Panc1 (cell line): ENCODE results near the gene TXNL1. TPM values are rescaled to one million over a fixed set of nuclear protein-coding genes. Genes with fewer than 3 reads are reported as not detected.

Experiments
- ATAC-seq: fragments of 200-7000 bp; cut with Tn5 transposase; 2 replicates; pipeline ENCODE4 v1.9.1; 2020; ENCODE audit warnings: mild to moderate bottlenecking, moderate library complexity
- BruUV-seq: library from RNA; stranded (reverse); fragments of 400-500 nt; replicated peaks from 2 replicates; lab custom pipeline; 2021; lab: Mats Ljungman, UMichigan
- CTCF ChIA-PET: fragments of 300-600 bp; sonication (Branson Sonifier 250); formaldehyde crosslinking; loops from one replicate; lab custom pipeline; 2022; ENCODE audit warnings: antibody characterized with exemption; lab: Charles Lee
- POLR2A ChIA-PET: fragments of 300-600 bp; sonication (Branson Sonifier 250); formaldehyde crosslinking; loops from one replicate; lab custom pipeline; 2022; ENCODE audit warnings: antibody characterized with exemption; lab: Charles Lee
- DNase-seq: peaks from one replicate; pipeline ENCODE4 v3.0.0-alpha.2; 2010; ENCODE audit warnings: low read depth, low spot score
- H3K27ac ChIP-seq: 2 replicates; pipeline ENCODE4 v1.5.1; 2011; ENCODE audit warnings: mild to moderate bottlenecking, low read length, inconsistent platforms
- H3K27me3 ChIP-seq: fragments of 200-500 bp; sonication (Bioruptor generic); 2 replicates; pipeline ENCODE4 v1.6.0; 2014; ENCODE audit warnings: low read length, inconsistent platforms; ENCODE audit not compliant: control insufficient read depth, insufficient read depth
- H3K36me3 ChIP-seq: fragments of 200-500 bp; sonication (Bioruptor generic); 2 replicates; pipeline ENCODE4 v1.5.1; 2014; ENCODE audit warnings: inconsistent platforms, mild to moderate bottlenecking, low read length, moderate library complexity; ENCODE audit not compliant: control insufficient read depth, insufficient read depth
- H3K4me1 ChIP-seq: 2 replicates; pipeline ENCODE4 v1.5.1; 2011; ENCODE audit warnings: inconsistent platforms, mild to moderate bottlenecking, low read length, moderate library complexity; ENCODE audit not compliant: control insufficient read depth, insufficient read depth
- H3K4me3 ChIP-seq, 2 experiments: 2 replicates each; pipeline ENCODE4 v1.5.1; 2011 to 2012; ENCODE audit warnings: low read depth in 2 of 2, low read length in 2 of 2, mild to moderate bottlenecking in 2 of 2, inconsistent platforms in 1 of 2, moderate library complexity in 1 of 2
- H3K9me3 ChIP-seq: fragments of 200-500 bp; sonication (Bioruptor generic); 2 replicates; pipeline ENCODE4 v1.5.1; 2014; ENCODE audit warnings: low read depth, mild to moderate bottlenecking, inconsistent platforms, low read length, moderate library complexity; ENCODE audit not compliant: control insufficient read depth, insufficient read depth
- POLR2AphosphoS5 ChIP-seq: IDR thresholded peaks from 2 replicates; pipeline ENCODE4 v1.6.1; 2012; ENCODE audit warnings: mild to moderate bottlenecking, low read depth, low read length, moderate library complexity
- SIN3A ChIP-seq: IDR thresholded peaks from 2 replicates; pipeline ENCODE4 v1.6.1; 2012; ENCODE audit warnings: low read depth, mild to moderate bottlenecking, low read length, moderate library complexity, borderline replicate concordance; ENCODE audit not compliant: insufficient read depth
- TCF7L2 ChIP-seq: IDR thresholded peaks from 2 replicates; pipeline ENCODE4 v1.6.1; 2011; ENCODE audit warnings: mild to moderate bottlenecking, low read depth, low read length, inconsistent platforms
- in situ Hi-C: cut with HindIII; loops from 2 replicates; pipeline ENCODE4 v1.10.0; 2016; ENCODE audit warnings: low sequenced_read_pairs, low pct_unique_long_range_greater_than_20kb
- intact Hi-C: fragments of 100-400 bp; cut with micrococcal nuclease; formaldehyde crosslinking; loops from one replicate; pipeline ENCODE4 v1.10.0; 2022; ENCODE audit not compliant: unreplicated experiment
- total RNA-seq: library from RNA; stranded (reverse); gene quantifications from one replicate; pipeline ENCODE4 v1.2.1, GENCODE V29; 2021; ENCODE audit not compliant: unreplicated experiment
- TF ChIP-seq, protein P1 (sequence below), 2 experiments: IDR thresholded peaks; 2 replicates each; pipeline ENCODE4 v1.6.1; 2011 to 2012; ENCODE audit warnings: low read depth in 2 of 2, control low read depth in 1 of 2, low read length in 1 of 2, mild to moderate bottlenecking in 1 of 2, moderate library complexity in 1 of 2; ENCODE audit not compliant: insufficient read depth in 1 of 2
- TF ChIP-seq, protein P2 (sequence below): fragments of 450-650 bp; IDR thresholded peaks from 2 replicates; pipeline ENCODE4 v1.5.1; 2017; ENCODE audit warnings: mild to moderate bottlenecking

Gene TXNL1
- total RNA-seq, 1 experiment from 2014 or later, result 58.3 TPM

DNA sequence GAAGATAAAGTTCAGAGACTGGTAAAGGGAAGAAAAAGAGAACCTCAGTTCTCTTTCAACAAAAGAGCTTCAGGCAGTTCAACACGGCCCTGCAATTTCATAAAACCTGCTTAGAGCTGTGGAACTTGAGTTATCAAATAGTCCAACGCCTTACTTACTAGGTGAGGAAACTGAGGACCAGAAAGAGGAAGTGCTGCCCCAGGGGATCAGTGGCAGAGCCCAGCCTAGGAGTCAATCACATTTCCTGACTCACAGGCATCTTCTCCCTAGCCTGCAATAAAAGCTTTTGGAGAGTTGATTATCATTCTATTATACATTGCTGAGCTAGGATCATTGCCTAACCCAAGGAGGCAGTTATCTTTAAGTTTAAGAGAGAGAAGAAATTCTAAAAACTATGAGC lies 77.4 kb downstream of the TXNL1 start:
- Histone ChIP-seq H3K36me3 (no peaks in the 10 kb centered on the region), H3K4me1 (no peaks in the 10 kb centered on the region), H3K9me3 (no peaks in the 10 kb centered on the region), H3K4me3 (no peak overlapping the region), H3K27me3 (no peaks in the 10 kb centered on the region), H3K27ac (no peak overlapping the region)
- intact Hi-C loops, result no loop called here
- in situ Hi-C loops, result no loop called here
- no TSS peak for BruUV-seq
- ATAC-seq (no peak), DNase-seq (no peak)
- CTCF ChIA-PET, result interaction anchor here (0.7 kb wide), 1 partner anchor 27 kb away, joined by 3 read pairs; no protein-coding TSS in a partner anchor
- POLR2A ChIA-PET, result no interaction called here
- TF ChIP-seq, protein P1, sequence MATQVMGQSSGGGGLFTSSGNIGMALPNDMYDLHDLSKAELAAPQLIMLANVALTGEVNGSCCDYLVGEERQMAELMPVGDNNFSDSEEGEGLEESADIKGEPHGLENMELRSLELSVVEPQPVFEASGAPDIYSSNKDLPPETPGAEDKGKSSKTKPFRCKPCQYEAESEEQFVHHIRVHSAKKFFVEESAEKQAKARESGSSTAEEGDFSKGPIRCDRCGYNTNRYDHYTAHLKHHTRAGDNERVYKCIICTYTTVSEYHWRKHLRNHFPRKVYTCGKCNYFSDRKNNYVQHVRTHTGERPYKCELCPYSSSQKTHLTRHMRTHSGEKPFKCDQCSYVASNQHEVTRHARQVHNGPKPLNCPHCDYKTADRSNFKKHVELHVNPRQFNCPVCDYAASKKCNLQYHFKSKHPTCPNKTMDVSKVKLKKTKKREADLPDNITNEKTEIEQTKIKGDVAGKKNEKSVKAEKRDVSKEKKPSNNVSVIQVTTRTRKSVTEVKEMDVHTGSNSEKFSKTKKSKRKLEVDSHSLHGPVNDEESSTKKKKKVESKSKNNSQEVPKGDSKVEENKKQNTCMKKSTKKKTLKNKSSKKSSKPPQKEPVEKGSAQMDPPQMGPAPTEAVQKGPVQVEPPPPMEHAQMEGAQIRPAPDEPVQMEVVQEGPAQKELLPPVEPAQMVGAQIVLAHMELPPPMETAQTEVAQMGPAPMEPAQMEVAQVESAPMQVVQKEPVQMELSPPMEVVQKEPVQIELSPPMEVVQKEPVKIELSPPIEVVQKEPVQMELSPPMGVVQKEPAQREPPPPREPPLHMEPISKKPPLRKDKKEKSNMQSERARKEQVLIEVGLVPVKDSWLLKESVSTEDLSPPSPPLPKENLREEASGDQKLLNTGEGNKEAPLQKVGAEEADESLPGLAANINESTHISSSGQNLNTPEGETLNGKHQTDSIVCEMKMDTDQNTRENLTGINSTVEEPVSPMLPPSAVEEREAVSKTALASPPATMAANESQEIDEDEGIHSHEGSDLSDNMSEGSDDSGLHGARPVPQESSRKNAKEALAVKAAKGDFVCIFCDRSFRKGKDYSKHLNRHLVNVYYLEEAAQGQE (IDR thresholded peaks at IDR 0.05; ENCODE audit: insufficient read depth in 1 of 2, low read depth in 2 of 2, low read length in 1 of 2), result no peak
- TF ChIP-seq, protein P2, sequence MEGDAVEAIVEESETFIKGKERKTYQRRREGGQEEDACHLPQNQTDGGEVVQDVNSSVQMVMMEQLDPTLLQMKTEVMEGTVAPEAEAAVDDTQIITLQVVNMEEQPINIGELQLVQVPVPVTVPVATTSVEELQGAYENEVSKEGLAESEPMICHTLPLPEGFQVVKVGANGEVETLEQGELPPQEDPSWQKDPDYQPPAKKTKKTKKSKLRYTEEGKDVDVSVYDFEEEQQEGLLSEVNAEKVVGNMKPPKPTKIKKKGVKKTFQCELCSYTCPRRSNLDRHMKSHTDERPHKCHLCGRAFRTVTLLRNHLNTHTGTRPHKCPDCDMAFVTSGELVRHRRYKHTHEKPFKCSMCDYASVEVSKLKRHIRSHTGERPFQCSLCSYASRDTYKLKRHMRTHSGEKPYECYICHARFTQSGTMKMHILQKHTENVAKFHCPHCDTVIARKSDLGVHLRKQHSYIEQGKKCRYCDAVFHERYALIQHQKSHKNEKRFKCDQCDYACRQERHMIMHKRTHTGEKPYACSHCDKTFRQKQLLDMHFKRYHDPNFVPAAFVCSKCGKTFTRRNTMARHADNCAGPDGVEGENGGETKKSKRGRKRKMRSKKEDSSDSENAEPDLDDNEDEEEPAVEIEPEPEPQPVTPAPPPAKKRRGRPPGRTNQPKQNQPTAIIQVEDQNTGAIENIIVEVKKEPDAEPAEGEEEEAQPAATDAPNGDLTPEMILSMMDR, result no peak
- no peak for TF ChIP-seq SIN3A
- TF ChIP-seq POLR2AphosphoS5, result no peak
- TF ChIP-seq TCF7L2, result no peak

- in situ Hi-C loops (no loop called here), intact Hi-C loops (no loop called here)
- Histone ChIP-seq H3K4me1 (no peaks in the 10 kb centered on the region), H3K4me3 (no peak overlapping the region), H3K27ac (no peak overlapping the region), H3K27me3 (no peaks in the 10 kb centered on the region), H3K9me3 (no peaks in the 10 kb centered on the region), H3K36me3 (no peaks in the 10 kb centered on the region)
- ChIA-PET CTCF (interaction anchor here (0.6 to 0.7 kb wide), 2 partner anchors 11 to 12 kb away, joined by 3 read pairs; no protein-coding TSS in a partner anchor), POLR2A (no interaction called here)
- TF ChIP-seq POLR2AphosphoS5 (no peak), TCF7L2 (no peak), SIN3A (no peak)
- TF ChIP-seq, protein P1 (IDR thresholded peaks at IDR 0.05; ENCODE audit: insufficient read depth in 1 of 2, low read depth in 2 of 2, low read length in 1 of 2), result no peak
- TF ChIP-seq, protein P2, result no peak
- ATAC-seq (no peak), DNase-seq (no peak)
- no TSS peak for BruUV-seq
These were observed 79.3 kb downstream of the TXNL1 start for GRCh38 chr18:56559044-56559443.
